ENCODE data around the gene CYP1A1.
"Not testable (repeated sequence)": the region's sequence is repeated elsewhere in the genome, so short reads cannot be mapped to it uniquely, and the experiment has no call there.

CYP1A1 gene

DNA sequence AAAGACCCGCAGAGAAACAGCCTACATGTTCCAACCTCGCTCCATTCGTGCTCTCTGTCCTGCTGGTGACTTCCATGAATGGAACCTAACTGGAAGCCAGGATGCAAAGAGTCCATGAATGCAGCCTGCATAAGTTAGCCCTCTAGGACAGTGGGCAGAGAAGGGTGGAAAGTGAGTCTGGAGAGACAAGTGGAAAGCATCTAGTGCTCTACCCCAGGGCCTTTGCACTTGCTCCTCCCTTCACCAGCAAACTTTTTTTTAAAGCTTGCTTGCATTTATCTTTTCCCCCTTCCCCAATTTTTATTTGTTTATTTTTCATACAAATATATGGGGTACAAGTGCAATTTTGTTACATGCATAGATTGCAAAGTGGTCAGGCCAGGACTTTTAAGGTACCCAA is 7.9 kb upstream of the CYP1A1 start:
- no peak for DNase-seq

DNA sequence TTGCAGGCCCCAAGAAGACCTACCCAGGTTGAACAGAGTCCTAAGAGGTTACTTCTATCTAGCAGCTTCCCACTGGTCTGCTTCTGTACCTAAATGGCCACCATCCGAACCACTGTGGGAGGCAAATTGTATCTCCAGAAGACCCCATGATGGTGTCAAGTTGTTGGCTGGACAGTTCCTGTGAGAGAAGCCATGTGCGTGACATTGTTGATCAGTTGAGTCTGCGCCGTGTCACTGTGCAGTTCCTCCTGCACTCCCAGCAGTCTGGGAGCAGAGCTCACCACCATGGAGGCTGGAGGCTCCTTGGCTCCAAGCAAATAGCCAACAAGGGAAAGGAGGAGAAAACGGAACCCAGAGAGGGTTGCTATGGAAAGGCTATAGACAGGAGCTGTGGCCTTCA is 7.5 kb upstream of the CYP1A1 start:
- DNase-seq = no peak

DNA sequence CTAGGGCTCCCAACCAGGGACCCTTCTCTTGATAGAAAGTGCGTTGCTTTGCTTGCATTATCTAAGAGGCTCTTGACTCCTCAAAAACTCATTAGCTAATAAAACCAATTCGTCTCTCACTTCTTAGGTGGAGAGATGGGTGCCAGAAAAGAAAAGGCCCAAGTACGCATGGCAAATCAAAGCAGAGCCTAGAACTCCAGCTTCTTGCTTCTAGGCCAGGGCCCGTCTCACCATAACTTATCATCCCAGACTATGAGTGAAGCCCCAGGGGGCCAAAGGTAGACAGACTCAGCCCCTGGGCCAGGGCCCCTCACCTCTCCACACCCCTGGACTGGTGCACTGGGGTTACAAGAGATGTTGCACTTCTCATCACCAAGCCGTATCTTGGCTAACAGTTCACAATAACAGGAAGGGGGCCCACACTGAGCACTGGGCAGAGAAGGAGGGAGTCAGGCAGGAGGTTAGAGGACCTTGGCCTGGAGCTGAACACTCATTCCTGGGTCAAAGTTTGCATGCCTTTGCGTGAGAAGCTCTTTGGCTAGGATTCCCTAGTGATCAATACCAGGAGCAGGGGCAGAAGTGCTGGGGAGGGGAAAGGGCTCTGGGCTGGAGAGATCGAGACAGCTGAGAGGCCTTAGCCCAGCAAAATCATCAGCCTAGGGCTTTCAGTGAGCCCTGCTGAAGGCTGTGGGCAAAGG is 5.4 kb upstream of the CYP1A1 start:
- DNase-seq = no peak

DNA sequence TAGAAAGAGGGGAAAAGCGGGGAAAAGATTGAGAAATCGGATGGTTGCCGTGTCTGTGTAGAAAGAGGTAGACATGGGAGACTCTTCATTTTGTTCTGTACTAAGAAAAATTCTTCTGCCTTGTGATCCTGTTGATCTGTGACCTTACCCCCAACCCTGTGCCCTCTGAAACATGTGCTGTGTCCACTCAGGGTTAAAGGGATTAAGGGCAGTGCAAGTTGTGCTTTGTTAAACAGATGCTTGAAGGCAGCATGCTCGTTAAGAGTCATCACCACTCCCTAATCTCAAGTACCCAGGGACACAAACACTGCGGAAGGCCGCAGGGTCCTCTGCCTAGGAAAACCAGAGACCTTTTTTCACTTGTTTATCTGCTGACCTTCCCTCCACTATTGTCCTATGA is 4.0 kb upstream of the CYP1A1 start:
- DNase-seq = not testable (repeated sequence)

DNA sequence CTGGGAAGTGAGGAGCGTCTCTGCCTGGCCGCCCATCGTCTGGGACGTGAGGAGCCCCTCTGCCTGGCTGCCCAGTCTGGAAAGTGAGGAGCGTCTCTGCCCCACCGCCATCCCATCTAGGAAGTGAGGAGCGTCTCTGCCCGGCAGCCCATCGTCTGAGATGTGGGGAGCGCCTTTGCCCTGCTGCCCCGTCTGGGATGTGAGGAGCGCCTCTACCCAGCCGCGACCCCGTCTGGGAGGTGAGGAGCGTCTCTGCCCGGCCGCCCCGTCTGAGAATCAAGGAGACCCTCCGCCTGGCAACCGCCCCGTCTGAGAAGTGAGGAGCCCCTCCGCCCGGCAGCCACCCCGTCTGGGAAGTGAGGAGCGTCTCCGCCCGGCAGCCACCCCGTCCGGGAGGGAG is 3.4 kb upstream of the CYP1A1 start:
- not testable (repeated sequence) for DNase-seq

DNA sequence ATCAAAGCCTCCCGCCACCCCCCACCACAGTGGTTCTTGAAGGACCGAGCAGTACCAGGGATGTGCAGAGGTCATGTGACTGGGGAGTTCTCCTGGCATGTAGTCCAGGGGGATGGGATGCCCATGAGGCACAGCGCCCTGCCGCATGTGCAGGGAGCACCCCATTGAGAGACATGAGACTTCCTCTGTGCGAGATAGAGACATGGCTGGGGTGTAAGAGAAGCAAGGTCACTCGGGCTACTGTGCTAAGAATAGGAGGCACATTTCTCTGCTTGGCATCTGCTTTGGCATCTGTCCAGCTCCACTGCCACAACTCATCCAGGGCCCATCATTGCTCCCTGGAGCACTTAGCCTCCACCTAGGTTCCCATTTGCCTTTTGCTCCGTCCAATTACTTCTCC is 2.4 kb upstream of the CYP1A1 start:
- no peak for DNase-seq

DNA sequence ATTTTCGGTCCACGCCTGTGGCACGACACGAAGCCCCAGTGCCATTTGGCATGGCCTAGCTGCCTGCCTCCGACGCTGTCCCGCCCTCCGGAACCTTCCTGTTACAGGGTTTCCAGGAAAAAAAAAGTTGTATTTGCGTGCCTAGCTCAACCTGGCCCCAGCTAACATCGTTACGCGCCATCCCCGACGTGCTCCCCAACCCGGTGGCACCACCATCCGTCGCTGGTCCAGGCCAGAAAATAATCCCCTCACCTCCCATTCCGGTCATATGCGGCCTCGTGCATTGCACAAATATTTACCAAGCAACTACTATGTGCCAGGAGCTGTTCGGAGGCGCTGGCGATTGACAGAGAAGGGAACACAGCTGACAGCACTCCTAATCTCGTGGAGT is 1.4 kb upstream of the CYP1A1 start:
- no peak for DNase-seq

DNA sequence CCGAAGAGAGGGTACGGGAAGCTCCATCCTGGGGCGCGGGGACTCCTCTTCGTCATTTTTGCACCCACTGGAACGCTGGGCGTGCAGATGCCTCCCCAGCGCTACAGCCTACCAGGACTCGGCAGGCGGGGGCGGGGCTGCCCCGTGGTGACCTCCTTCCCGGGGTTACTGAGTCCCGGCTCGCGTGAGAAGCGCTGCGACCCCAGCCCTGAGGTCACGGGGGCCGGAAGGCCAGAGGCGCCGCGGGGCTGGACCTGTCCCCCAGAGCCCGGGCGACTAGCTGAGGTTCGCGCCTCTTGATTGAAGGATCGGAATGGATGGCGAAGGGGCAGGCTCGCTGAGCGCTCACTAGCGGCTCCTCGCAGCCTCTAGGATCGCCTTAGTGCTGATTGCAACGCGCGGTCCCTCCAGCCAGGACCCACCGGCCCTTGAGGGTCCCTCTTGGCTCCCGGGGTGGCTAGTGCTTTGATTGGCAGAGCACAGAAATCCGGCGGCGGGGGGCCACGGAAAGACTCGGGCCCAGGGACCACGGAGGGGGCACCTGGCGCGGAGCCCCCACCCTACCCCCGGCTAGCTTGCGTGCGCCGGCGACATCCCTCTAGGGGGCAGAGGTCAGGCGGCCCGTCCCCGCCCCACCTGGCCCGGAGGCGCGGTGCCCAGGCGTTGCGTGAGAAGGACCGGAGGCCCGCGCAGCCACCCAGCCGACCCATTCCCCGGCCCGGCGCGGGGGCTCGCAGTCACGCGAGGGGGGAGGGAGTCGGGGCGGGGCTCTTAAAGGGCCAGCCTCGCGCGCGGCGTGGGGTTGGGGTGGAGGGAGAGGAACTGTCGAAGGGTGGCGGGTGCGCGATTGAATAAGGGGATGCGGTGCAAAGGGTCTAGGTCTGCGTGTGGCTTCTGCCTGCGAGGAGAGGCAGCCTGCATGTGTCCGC is 781 bp upstream of the CYP1A1 start:
- no peak for DNase-seq

DNA sequence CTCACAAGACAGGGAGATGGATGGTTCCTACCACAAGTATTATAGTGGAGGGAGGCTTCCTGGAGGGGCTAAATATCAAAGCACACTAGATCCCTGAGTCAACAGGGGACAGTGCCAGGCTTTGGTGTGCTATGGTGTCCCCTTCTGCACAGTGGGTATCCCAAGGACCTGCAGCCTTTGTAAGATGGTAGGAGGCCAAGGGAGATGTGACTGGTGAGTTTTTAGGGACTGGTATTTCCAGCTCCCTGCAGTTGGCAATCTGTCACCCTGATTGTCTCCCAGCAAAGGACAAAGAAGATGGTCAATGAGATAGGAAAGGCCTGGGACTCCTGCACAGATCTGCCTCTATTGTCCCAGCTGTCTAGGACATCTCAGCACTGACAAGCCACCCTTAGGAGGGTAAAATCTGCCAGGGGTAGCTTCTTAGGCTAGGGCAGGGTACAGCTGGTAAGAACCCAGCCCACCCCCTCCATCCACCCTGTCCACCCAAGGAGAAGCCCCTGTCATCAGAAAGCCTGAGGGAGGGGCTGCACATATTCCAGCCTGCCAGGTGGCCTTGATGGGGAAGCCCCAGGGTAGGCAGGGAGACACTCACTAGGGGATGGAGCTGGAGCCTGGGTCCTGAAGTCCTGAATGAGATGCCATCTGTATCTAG is 631 bp downstream of the CYP1A1 start:
- DNase-seq = no peak

DNA sequence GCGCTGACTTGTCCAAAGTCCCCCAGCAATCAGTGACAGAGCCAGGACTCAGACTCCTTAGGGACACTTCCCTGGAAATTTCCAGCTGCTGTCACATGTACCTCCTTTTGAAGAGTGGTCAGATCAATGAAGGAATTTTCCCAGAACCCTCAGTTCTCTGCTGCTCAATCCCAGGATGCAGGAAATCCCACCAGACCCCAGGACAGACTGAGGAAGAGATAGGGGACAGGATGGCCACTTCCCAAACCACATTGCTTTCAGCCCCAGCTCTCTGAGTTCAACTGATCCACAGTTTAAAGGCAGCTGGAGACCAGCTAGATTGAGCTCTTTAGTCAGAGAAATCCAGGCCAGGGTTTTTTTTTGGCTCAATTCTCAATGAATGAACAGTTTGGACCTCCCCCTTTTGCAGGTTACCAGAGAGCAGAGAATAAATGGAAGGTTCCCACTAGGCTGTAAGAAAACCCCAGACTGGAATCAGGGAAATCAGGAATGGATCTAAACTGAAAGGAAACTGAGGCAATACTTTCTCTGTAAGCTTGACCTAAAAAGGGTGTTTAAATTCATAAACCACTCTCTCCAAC is 1.5 kb downstream of the CYP1A1 start:
- no peak for DNase-seq

DNA sequence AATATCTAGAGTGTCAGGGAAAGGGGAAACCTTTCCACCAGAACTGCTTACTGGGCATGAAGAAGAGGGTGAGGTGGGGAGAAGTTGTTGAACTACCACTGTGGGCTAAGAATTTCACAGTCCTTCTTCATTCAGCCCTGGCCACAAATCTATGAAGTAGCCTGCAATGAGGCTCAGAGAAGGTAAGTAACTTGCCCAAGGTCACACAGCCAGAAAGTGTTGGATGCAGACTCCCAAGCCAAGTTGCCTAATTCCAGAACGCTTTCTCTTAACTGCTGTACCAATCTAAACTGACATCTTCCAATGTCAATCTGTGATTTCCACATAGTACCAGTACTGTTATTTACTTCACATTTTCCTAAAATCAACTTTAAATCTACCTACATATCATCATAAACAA is 2.1 kb downstream of the CYP1A1 start:
- no peak for DNase-seq

DNA sequence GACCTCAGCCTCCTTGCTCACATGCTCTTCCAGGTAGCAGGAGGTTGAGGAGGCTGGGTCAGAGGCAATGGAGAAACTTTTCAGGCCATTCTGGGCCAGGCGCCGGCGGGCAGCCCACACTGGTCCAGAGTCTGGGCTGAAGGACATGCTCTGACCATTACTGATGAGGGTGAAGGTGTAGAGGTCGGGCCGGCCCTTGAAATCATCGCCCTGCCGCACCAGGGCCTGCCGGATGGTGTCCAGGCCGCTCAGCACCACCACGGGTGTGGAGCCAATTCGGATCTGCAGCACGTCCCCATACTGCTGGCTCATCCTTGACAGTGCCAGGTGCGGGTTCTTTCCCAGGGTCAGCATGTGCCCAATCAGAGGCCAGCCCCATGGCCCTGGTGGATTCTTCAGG is 2.7 kb downstream of the CYP1A1 start:
- DNase-seq = no peak

DNA sequence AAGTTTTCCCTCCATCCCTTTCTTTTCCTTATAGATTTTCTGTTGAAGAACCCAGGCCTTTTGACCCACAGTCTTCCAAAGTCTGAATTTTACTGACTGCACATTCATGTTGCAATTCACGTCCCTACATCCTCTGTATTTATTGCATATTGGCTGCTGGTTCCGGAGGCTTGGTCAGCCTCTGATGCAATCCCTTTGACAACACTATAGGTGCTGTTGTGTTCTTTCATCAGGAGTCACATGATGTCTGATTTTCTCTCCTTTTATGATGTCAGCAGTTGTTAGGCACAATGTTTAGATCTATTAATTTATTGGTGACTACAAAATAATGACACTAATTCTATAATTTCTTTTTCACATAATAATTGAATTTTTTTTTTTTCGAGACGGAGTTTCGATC is 8.7 kb downstream of the CYP1A1 start:
- no peak for DNase-seq

DNA sequence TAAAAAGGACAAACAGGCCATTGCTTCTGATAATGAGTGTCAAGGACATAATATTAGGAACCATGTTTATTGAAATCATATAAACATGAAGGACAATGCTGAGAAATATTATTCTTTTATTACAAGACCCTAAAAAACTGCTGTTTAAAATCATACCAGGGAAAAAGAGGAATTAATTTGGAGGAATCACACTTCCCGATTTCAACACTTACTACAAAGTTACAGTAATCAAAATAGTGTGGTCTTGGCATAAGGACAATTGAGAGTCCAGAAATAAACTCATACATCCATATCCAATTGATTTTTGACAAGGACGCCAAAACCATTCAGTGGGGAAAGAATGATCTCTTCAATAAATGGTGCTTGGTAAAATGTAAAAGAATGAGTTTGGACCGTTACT is 13.0 kb downstream of the CYP1A1 start:
- DNase-seq = no peak

DNA sequence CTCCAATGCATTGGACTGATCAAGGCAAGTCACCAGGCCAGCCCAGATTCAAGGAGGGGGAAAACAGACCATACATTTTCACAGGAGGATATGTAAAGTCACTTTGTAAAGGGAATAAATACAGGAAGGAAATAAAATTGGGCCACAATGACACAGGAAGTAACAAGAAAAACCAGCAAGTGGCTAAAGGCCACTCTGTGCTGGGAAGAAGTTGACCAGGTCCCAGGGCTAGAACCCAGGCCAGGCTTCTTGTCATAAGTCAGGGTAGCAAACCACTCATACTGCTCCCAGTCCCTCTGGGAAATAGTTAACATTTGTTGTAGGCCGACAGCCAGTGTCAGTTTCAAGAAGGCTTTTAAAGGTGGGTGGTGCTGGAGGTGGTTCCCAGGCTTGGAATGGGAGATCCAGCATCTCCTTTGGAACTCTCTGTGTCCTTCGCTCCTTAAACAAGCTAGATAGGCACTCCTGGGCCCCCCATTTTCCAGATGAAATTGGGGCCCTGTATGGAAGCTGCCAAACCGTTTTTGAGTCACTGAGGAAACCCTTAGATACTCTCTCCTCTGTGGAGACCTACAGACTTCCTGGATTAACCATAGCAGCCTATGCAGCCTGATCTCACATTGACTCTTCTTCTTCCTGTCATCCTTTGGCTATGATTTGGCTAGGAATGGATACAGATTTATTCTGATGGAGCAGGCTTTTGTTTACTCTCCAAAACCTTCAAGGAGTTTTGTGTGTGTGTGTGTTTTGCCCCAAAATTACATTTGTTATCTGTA is 14.8 kb downstream of the CYP1A1 start:
- DNase-seq = no peak

DNA sequence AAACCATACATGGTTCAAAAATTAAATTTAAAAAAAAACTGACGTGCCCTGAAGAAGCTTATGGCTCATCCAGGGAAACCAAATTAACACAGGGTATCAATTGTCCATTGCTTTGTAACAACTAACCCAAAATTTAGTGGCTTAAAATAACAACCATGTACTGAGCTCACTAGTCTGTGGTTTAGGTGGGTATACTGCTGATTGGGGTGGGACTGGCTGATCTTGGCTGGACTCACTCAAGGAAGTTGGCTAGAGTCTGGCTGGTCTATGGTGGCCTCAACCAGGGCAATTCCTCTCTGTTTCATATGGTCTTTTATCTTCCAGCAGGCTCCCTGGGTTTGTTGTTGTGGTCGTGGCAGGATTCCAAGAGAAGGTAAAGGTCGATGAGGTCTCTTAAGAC is 15.4 kb downstream of the CYP1A1 start:
- DNase-seq = no peak

DNA sequence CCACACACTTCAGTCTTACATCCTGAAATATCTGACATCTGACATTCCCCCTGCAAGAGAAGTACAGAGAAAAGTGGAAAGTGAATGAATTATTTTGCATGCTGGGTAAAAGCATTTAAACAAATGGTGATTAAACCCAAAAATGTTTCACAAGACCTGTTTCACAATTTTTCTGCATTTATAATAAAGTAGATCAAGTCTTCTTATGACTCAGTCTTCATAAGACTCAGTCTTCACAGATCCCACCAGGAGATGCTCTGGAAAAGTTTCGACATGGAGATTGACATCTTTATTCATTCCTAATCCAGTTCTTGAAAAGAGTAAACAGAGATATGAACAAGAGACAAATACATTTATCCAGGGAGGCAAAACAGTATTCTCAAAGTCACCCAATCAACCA is 16.3 kb downstream of the CYP1A1 start:
- DNase-seq = no peak

DNA sequence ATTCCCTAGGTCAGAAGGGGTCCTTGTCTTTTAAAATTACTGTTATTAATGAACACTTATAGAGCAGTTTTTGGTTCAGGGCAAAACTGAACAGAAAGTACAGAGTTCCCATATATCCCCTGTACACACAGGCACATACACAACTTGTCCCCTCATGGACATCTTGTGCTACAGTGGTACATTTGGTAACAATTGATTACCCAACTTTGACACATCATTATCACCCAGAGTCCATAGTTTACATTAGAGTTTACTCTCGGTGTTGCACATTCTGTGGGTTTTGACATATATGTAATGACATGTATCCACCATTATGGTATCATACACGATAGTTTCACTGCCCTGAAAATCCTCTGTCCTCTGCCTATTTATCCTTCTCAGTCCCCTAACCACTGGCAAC is 28.5 kb downstream of the CYP1A1 start:
- DNase-seq = no peak

DNA sequence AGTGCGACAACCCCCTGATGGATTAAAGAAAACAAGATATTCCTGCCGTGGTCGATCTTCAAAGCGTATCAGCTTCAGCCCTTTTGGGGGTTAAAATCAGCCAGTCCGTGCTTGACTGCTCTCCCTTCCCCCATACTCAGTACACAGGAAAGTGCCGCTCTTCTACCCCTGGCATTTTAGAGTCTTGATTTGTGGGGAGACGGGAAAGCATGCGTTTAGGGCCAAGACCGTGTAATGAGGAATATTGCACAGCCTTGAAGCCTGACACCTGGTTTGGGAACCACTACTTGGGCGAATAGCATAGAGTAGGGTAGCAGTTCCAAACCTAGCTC is 29.0 kb downstream of the CYP1A1 start:
- DNase-seq = no peak

DNA sequence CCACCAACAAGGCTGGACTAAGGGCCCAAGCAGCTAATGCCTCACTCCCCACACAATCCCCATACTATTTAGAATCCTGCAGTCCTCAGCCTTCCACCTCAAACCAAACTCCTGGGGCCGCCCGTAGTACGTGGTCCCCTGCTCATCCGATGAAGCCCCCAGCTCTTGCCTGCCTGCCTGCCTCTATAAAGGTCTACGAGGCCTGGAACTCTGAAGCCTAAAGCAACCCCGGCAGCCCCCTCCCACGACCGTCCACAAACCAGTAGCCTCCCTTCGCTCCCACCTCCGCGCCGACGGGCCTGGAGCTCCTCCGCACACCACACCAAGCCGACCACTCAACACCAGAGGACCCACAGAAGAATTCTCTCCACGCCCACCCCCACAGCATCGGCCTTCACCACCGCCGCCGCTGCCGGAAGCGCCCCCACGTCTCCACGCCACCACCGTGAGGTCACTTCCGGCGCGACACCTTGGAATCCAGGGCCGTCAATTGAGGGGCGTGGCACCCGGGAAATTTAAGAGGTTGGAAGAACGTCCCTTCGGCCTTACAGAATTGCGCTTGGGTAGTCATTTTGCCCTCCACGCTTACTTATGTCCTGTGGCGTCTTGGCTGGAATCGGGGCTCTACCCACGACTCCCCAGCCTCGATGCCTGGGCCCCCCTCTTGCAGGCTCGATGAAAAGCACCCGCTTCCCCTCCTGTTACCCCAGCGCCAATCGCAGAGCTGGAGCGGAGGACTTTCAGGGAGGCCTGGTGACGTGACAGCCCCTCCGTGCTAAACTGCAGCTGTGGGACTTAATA is 29.5 kb downstream of the CYP1A1 start, which contains the start of gene EDC3:
TSS of gene EDC3 (minus strand) at position 428 of the 801 bp plus-strand sequence. CDS start 20,900 bp downstream, outside the sequence.
- DNase-seq = peak; percentile 2

DNA sequence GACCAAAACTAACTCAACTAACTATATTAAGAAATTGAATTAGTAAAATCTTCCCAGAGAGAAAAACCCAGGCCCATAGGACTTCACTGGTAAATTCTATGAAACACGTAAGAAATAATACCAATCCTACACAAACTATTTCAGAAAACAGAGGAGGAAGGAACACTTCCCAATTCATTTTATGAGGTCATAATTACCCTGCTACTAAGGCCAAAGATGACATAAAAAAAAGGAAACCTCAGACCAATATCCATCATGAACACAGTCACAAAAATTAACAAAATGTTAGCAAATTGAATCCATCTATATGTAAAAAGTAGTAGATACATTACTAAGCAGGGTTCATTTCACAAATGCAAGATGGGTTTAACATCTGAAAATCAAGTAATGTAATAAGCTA is 33.0 kb downstream of the CYP1A1 start:
- no peak for DNase-seq

DNA sequence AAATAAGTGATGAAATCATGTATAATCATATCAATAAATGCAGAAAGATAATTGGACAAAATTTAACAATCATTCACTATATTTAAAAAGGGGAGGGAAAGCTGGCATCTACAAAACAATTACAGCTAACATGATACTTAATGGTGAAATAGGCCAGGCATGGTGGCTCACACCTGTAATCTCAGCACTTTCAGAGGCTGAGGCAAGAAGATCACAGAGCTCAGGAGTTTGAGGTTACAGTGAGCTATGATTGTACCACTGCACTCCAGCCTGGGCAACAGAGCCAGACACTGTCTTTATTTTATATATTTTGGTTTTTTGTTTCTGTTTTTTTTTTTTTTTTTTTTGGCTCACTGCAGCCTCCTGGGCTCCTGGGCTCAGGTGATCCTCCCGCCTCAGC is 41.6 kb downstream of the CYP1A1 start:
- no peak for DNase-seq
